ENCODE results near the gene DMAC2. TPM values are rescaled to one million over a fixed set of nuclear protein-coding genes. Genes with fewer than 3 reads are reported as not detected.
"Not testable (repeated sequence)": the region's sequence is repeated elsewhere in the genome, so short reads cannot be mapped to it uniquely, and the experiment has no call there.

DMAC2 gene
- total RNA-seq, 5 donors from 2014 or later (not counting 1 experiment from before 2014, with no cell fraction given): 19.5 to 33.9 (median 24.7) TPM

GRCh38 chr19:41386442-41386841 lies 53.3 kb downstream of the DMAC2 start:
- H3K27ac Mint-ChIP-seq: no peak overlapping the region
- ATAC-seq (replicated peaks in 1 of 4): no peak
- no peak overlapping the region for H3K4me3 ChIP-seq (ENCODE audit: control insufficient read depth in 1 of 2, extremely low read depth in 1 of 2, low read length in 1 of 2)
- CTCF ChIA-PET: interaction anchor here in 1 of 2 donors (1.1 kb wide), 1 partner anchor 22 kb away, joined by 3 read pairs; the partner anchor contains the start of gene B9D2
- H3K36me3 Mint-ChIP-seq: peaks cover 36% of the 10 kb centered on the region
- no peak overlapping the region for H3K27ac ChIP-seq (ENCODE audit: low read length)
- POLR2A ChIA-PET: no interaction called here
- peaks cover 21 to 40% of the 10 kb centered on the region in 2 donors for H3K36me3 ChIP-seq (ENCODE audit: control insufficient read depth in 2 of 2, extremely low read depth in 1 of 2, insufficient read depth in 1 of 2, low read length in 1 of 2)
- 98% methylated on average over 7 of the region's 13 CpGs for WGBS (ENCODE audit: insufficient coverage)
- no peaks in the 10 kb centered on the region for H3K9me3 ChIP-seq
- H3K4me3 Mint-ChIP-seq: no peak overlapping the region
- H3K4me1 ChIP-seq (ENCODE audit: control insufficient read depth in 1 of 2, extremely low read depth in 1 of 2, insufficient read depth in 2 of 2, low read length in 2 of 2): no peaks in the 10 kb centered on the region
- H3K4me1 Mint-ChIP-seq: no peaks in the 10 kb centered on the region
- H3K9me3 Mint-ChIP-seq: no peaks in the 10 kb centered on the region
- no peaks in the 10 kb centered on the region for H3K27me3 ChIP-seq (replicated peaks in 1 of 2; ENCODE audit: control insufficient read depth in 2 of 2, extremely low read depth in 1 of 2, insufficient read depth in 2 of 2, low read length in 1 of 2)
- no peak for DNase-seq
- no peaks in the 10 kb centered on the region for H3K27me3 Mint-ChIP-seq

GRCh38 chr19:41384351-41384750 lies 55.4 kb downstream of the DMAC2 start:
- 94% methylated on average over 2 of the region's 5 CpGs for WGBS (ENCODE audit: insufficient coverage)
- Histone ChIP-seq H3K27me3 (replicated peaks in 1 of 2; ENCODE audit: control insufficient read depth in 2 of 2, extremely low read depth in 1 of 2, insufficient read depth in 2 of 2, low read length in 1 of 2) (no peaks in the 10 kb centered on the region), H3K4me1 (ENCODE audit: control insufficient read depth in 1 of 2, extremely low read depth in 1 of 2, insufficient read depth in 2 of 2, low read length in 2 of 2) (no peaks in the 10 kb centered on the region), H3K36me3 (ENCODE audit: control insufficient read depth in 2 of 2, extremely low read depth in 1 of 2, insufficient read depth in 1 of 2, low read length in 1 of 2) (peaks cover 11 to 22% of the 10 kb centered on the region in 2 donors), H3K4me3 (ENCODE audit: control insufficient read depth in 1 of 2, extremely low read depth in 1 of 2, low read length in 1 of 2) (no peak overlapping the region), H3K27ac (ENCODE audit: low read length) (no peak overlapping the region), H3K9me3 (no peaks in the 10 kb centered on the region)
- H3K27me3 Mint-ChIP-seq: no peaks in the 10 kb centered on the region
- H3K27ac Mint-ChIP-seq: no peak overlapping the region
- no peak for ATAC-seq (replicated peaks in 1 of 4)
- H3K4me1 Mint-ChIP-seq: no peaks in the 10 kb centered on the region
- DNase-seq: no peak
- ChIA-PET POLR2A (no interaction called here), CTCF (interaction anchor here in 1 of 2 donors (0.7 kb wide), 1 partner anchor 8 kb away, joined by 4 read pairs; the partner anchor contains the start of gene TMEM91)
- no peak overlapping the region for H3K4me3 Mint-ChIP-seq
- H3K36me3 Mint-ChIP-seq: peaks cover 23% of the 10 kb centered on the region
- H3K9me3 Mint-ChIP-seq: no peaks in the 10 kb centered on the region

- H3K9me3 ChIP-seq; H3K9me3 Mint-ChIP-seq; H3K27me3 ChIP-seq (replicated peaks in 1 of 2; ENCODE audit: control insufficient read depth in 2 of 2, extremely low read depth in 1 of 2, insufficient read depth in 2 of 2, low read length in 1 of 2); H3K4me3 Mint-ChIP-seq; H3K27ac ChIP-seq (ENCODE audit: low read length); DNase-seq; ATAC-seq (replicated peaks in 1 of 4); H3K27ac Mint-ChIP-seq; H3K27me3 Mint-ChIP-seq; H3K4me3 ChIP-seq (ENCODE audit: control insufficient read depth in 1 of 2, extremely low read depth in 1 of 2, low read length in 1 of 2); H3K4me1 ChIP-seq (ENCODE audit: control insufficient read depth in 1 of 2, extremely low read depth in 1 of 2, insufficient read depth in 2 of 2, low read length in 2 of 2); POLR2A ChIA-PET: not testable (repeated sequence)
- H3K36me3 Mint-ChIP-seq: peaks cover 15% of the 10 kb centered on the region
- H3K36me3 ChIP-seq (ENCODE audit: control insufficient read depth in 2 of 2, extremely low read depth in 1 of 2, insufficient read depth in 1 of 2, low read length in 1 of 2): peaks cover 7 to 12% of the 10 kb centered on the region in 2 donors
- CTCF ChIA-PET: interaction anchor here in 1 of 2 donors (0.6 to 0.9 kb wide), 4 partner anchors 34 to 199 kb away, joined by 3 to 4 read pairs (median 3); no protein-coding TSS in a partner anchor
- 98% methylated on average over 7 of the region's 8 CpGs for WGBS (ENCODE audit: insufficient coverage)
- H3K4me1 Mint-ChIP-seq: peaks cover 8 to 11% (median 10%) of the 10 kb centered on the region in 3 donors
Observed at GRCh38 chr19:41381536-41381935, 58.2 kb downstream of the DMAC2 start.

Other genes starting within 250 kb of the DMAC2 start
- gene CYP2S1, start 246.7 kb downstream of the DMAC2 start, total RNA-seq: 1 to 10 TPM in 1 of 5 donors, under 1 TPM in 3, not detected in 1; 0.20 to 1.2 (median 0.51) TPM
- gene AXL, start 220.7 kb downstream of the DMAC2 start, total RNA-seq: under 1 TPM in 3 of 5 donors, not detected in 2; 0.16 to 0.70 (median 0.47) TPM
- gene HNRNPUL1, start 175.5 kb downstream of the DMAC2 start, total RNA-seq: 100 to 1,000 TPM; 275 to 350 (median 307) TPM
- 10 to 100 TPM; 38.9 to 61.5 (median 55.1) TPM for gene CCDC97, start 129.7 kb downstream of the DMAC2 start, total RNA-seq
- 100 to 1,000 TPM; 170 to 412 (median 206) TPM for gene TGFB1, start 86.0 kb downstream of the DMAC2 start, total RNA-seq
- gene B9D2, start 75.8 kb downstream of the DMAC2 start, total RNA-seq: 10 to 100 TPM; 15.3 to 27.9 (median 16.4) TPM
- gene TMEM91, start 63.4 kb downstream of the DMAC2 start, total RNA-seq: 10 to 100 TPM in 3 of 5 donors, 1 to 10 TPM in 2; 9.9 to 14.7 (median 13.2) TPM
- gene EXOSC5, start 42.6 kb downstream of the DMAC2 start, total RNA-seq: 10 to 100 TPM; 12.4 to 32.8 (median 27.1) TPM
- 10 to 100 TPM; 13.0 to 28.6 (median 27.0) TPM for gene BCKDHA, start 42.1 kb downstream of the DMAC2 start, total RNA-seq
- gene B3GNT8, start 12.5 kb downstream of the DMAC2 start, total RNA-seq: 1 to 10 TPM in 4 of 5 donors, under 1 TPM in 1; 0.76 to 5.0 (median 1.3) TPM
- under 1 TPM in 2 of 5 donors, not detected in 3; 0.29 to 0.55 TPM for gene ERICH4, start 3.2 kb upstream of the DMAC2 start, total RNA-seq
- 10 to 100 TPM; 34.5 to 63.1 (median 40.3) TPM for gene CEACAM21, start 136.3 kb upstream of the DMAC2 start, total RNA-seq
- gene CEACAM4, start 187.2 kb upstream of the DMAC2 start, total RNA-seq: 1 to 10 TPM in 1 of 5 donors, under 1 TPM in 3, not detected in 1; 0.46 to 1.0 (median 0.68) TPM
- not detected for gene CEACAM7, start 248.4 kb upstream of the DMAC2 start, total RNA-seq

Measured in T-cell (primary cell).